Omental fat pad (tissue), 4 donors: ENCODE data around the gene GALNT18. TPM values are rescaled to one million over a fixed set of nuclear protein-coding genes. Genes with fewer than 3 reads are reported as not detected.

Source experiments
- ATAC-seq: fragments of 150-250 bp; one replicate; pipeline ENCODE4 v1.9.1; 2016; ENCODE audit warnings: mild to moderate bottlenecking, moderate library complexity; ENCODE audit not compliant: low FRiP score
- DNase-seq: peaks from one replicate; pipeline ENCODE4 v3.0.0-alpha.2; 2019; ENCODE audit warnings: low spot score
- CTCF ChIP-seq, 3 donors: fragments of 450-650 bp; IDR thresholded peaks; one replicate each; pipeline ENCODE4 v1.5.1; 2016 to 2017; ENCODE audit warnings: antibody characterized with exemption in 3 of 3, mild to moderate bottlenecking in 3 of 3, moderate library complexity in 2 of 3
- total RNA-seq, 4 donors: library from RNA; depleted of rRNA; stranded (reverse); fragments of >200 nt; gene quantifications; one replicate each; pipeline ENCODE4 v1.1.0, GENCODE V29; 2016

The GALNT18 gene
- total RNA-seq, 4 donors from 2014 or later, result 21.0 to 47.4 (median 35.7) TPM

- ATAC-seq, result no peak
- TF ChIP-seq CTCF (IDR thresholded peaks at IDR 0.05), result no peak
- no peak for DNase-seq
These were observed 224.0 kb downstream of the GALNT18 start for GRCh38 chr11:11397781-11398180.

GRCh38 chr11:11397036-11397415 lies 224.8 kb downstream of the GALNT18 start:
- no peak for TF ChIP-seq CTCF (IDR thresholded peaks at IDR 0.05)
- ATAC-seq (no peak), DNase-seq (no peak)

GRCh38 chr11:11396301-11397035 lies 225.3 kb downstream of the GALNT18 start:
- ATAC-seq, result peak; percentile 93
- no peak for TF ChIP-seq CTCF (IDR thresholded peaks at IDR 0.05)
- DNase-seq, result no peak

GRCh38 chr11:11395126-11395525 lies 226.7 kb downstream of the GALNT18 start:
- DNase-seq, result no peak
- TF ChIP-seq CTCF (IDR thresholded peaks at IDR 0.05), result no peak

GRCh38 chr11:11394241-11394640 lies 227.6 kb downstream of the GALNT18 start:
- TF ChIP-seq CTCF (IDR thresholded peaks at IDR 0.05), result no peak
- no peak for ATAC-seq
- DNase-seq, result no peak

More at GRCh38 chr11:11395126-11395525, 226.7 kb downstream of the GALNT18 start:
- ATAC-seq, result no peak

GRCh38 chr11:11391796-11392463 lies 229.9 kb downstream of the GALNT18 start:
- ATAC-seq, result peak; percentile 42
- DNase-seq, result no peak
- TF ChIP-seq CTCF (IDR thresholded peaks at IDR 0.05), result no peak

GRCh38 chr11:11391169-11391568 lies 230.6 kb downstream of the GALNT18 start:
- no peak for TF ChIP-seq CTCF (IDR thresholded peaks at IDR 0.05)
- no peak for ATAC-seq
- DNase-seq, result no peak
